SH-SY5Y (cell line): ENCODE data around the gene GALNT12.

Experiments used
- GATA2 ChIP-seq: IDR thresholded peaks from 2 replicates; pipeline ENCODE4 v1.6.1; 2011; ENCODE audit warnings: mild to moderate bottlenecking, low read depth, low read length
- GATA3 ChIP-seq: IDR thresholded peaks from 2 replicates; pipeline ENCODE4 v1.6.1; 2011; ENCODE audit warnings: low read depth, mild to moderate bottlenecking, low read length, moderate library complexity

DNA sequence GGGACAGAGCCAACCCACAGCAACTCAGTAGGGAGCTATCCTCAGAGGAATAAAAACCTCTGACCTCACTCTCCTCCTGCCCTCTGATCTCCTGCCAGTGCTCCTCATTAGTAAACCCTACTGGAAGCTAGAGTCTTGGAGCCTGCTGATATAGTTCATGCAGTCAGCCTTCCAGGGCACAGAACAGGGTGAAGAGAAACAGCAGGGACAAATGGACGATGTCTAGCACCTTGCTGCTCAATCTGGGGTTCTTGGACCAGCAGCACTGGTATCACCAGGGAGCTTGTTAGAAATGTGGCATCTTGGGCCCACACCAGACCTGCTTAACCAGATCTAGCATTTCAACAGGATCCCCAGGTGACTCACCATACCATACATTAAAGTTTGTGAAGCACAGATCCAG, 5.5 kb upstream of the GALNT12 start:
- TF ChIP-seq GATA3: no peak
- no peak for TF ChIP-seq GATA2
